RWPE1 (cell line): ENCODE measurements around the gene RPS5.
A peak's percentile ranks its signal among the peaks of the same experiment; 100 is the strongest.
"Not testable (repeated sequence)": the region's sequence is repeated elsewhere in the genome, so short reads cannot be mapped to it uniquely, and the experiment has no call there.

Experiments
- CTCF ChIA-PET: fragments of 350-600 bp; sonication (Branson Sonifier 250); formaldehyde crosslinking; extraction: SDS; loops from one replicate; lab custom pipeline; 2021; lab: Yijun Ruan, JAX
- POLR2A ChIA-PET: fragments of 400-600 bp; formaldehyde crosslinking; extraction: SDS; loops from one replicate; lab custom pipeline; 2020; ENCODE audit warnings: antibody characterized with exemption; ENCODE audit not compliant: low non-redundant PET; lab: Yijun Ruan, JAX
- DNase-seq: peaks from one replicate; pipeline ENCODE4 v3.0.0; 2012; ENCODE audit warnings: low spot score
- H3K27ac ChIP-seq: fragments of 450-650 bp; 2 replicates; pipeline ENCODE4 v1.5.1; 2017
- CTCF ChIP-seq: fragments of 450-650 bp; conservative IDR thresholded peaks from 2 replicates; pipeline ENCODE4 v1.5.1; 2017; ENCODE audit warnings: low read depth, mild to moderate bottlenecking

Gene RPS5

GRCh38 chr19:58386576-58387337 is at the start of gene RPS5:
Gene RPS5 (plus strand): TSS chr19:58387269. CDS start chr19:58388138, 869 bp downstream.
- peak within 1 kb of the TSS; percentile 98 for H3K27ac ChIP-seq
- CTCF ChIA-PET: no interaction called here
- peak; percentile 98 for DNase-seq
- POLR2A ChIA-PET: interaction anchor here (1.2 kb wide), 1 partner anchor 22 kb away, joined by 3 read pairs; the partner anchor contains the start of gene ZNF584
- no peak for TF ChIP-seq CTCF

GRCh38 chr19:58338336-58338735 is 48.7 kb upstream of the RPS5 start:
- no peak for DNase-seq
- no peak for TF ChIP-seq CTCF
- CTCF ChIA-PET: interaction anchor here (0.6 kb wide), 1 partner anchor 73 kb away, joined by 3 read pairs; no protein-coding TSS in a partner anchor
- POLR2A ChIA-PET: no interaction called here
- no peak overlapping the region for H3K27ac ChIP-seq

GRCh38 chr19:58338825-58339558 is 48.1 kb upstream of the RPS5 start:
- CTCF ChIA-PET: no interaction called here
- DNase-seq: no peak
- no peak overlapping the region for H3K27ac ChIP-seq
- POLR2A ChIA-PET: no interaction called here
- no peak; the same call in 1 of the 2 replicates for TF ChIP-seq CTCF

GRCh38 chr19:58345558-58345957 is 41.5 kb upstream of the RPS5 start:
- ChIA-PET POLR2A (no interaction called here), CTCF (no interaction called here)
- H3K27ac ChIP-seq: peak overlapping the region; percentile 68; the same call in 1 of the 2 replicates
- DNase-seq: no peak
- no peak for TF ChIP-seq CTCF

- H3K27ac ChIP-seq: peak overlapping the region; percentile 68
- no peak for TF ChIP-seq CTCF
- CTCF ChIA-PET: interaction anchor here (0.6 to 0.8 kb wide), 2 partner anchors 61 to 172 kb away, joined by 4 read pairs; partner anchors contain the start of gene ZNF584
- POLR2A ChIA-PET: no interaction called here
- DNase-seq: peak; percentile 74
Measured at GRCh38 chr19:58346961-58347929, 39.8 kb upstream of the RPS5 start.

- CTCF ChIA-PET: interaction anchor here (1.1 kb wide), 1 partner anchor 14 kb away, joined by 3 read pairs; the partner anchor contains the start of gene ZNF497
- DNase-seq, POLR2A ChIA-PET: not testable (repeated sequence)
- H3K27ac ChIP-seq: peak overlapping the region; percentile 68
Measured at GRCh38 chr19:58348080-58348479, 39.0 kb upstream of the RPS5 start.
